Kidney epithelial cell (primary cell): ENCODE measurements around the gene E2F2. TPM values are rescaled to one million over a fixed set of nuclear protein-coding genes. Genes with fewer than 3 reads are reported as not detected.

Experiments used
- DNase-seq: peaks from one replicate; pipeline ENCODE4 v3.0.0-alpha.2; 2010; ENCODE audit warnings: low read depth
- H3K27me3 ChIP-seq: 2 replicates; pipeline ENCODE4 v1.6.0; 2011; ENCODE audit warnings: low read length; ENCODE audit not compliant: control insufficient read depth, insufficient read depth
- H3K36me3 ChIP-seq: 2 replicates; pipeline ENCODE4 v1.5.1; 2011; ENCODE audit warnings: low read length; ENCODE audit not compliant: control insufficient read depth, insufficient read depth
- H3K4me3 ChIP-seq: 2 replicates; pipeline ENCODE4 v1.5.1; 2011; ENCODE audit warnings: low read depth, mild to moderate bottlenecking, control low read depth, low read length
- CTCF ChIP-seq: IDR thresholded peaks from 2 replicates; pipeline ENCODE4 v1.5.1; 2011; ENCODE audit warnings: mild to moderate bottlenecking, moderate library complexity, low read length, control low read depth, inconsistent platforms; ENCODE audit not compliant: insufficient read depth, poor library complexity, severe bottlenecking
- total RNA-seq: library from RNA; depleted of rRNA; stranded (reverse); fragments of >200 nt; gene quantifications from 2 replicates; pipeline ENCODE4 v1.2.3, GENCODE V29; 2015

E2F2 gene
- total RNA-seq = 0.07 and 0.13 TPM in 2 replicates

- peak within 1 kb of the TSS; percentile 59 for H3K4me3 ChIP-seq
- H3K36me3 ChIP-seq = no peaks in the 10 kb centered on the region
- no peak for TF ChIP-seq CTCF
- DNase-seq = no peak
- peaks cover 3% of the 10 kb centered on the region for H3K27me3 ChIP-seq
These were observed at the start of gene E2F2 for GRCh38 chr1:23530747-23531561. Gene E2F2, minus strand, starts transcription at chr1:23531233. Its CDS starts 440 bp downstream, at chr1:23530793.

GRCh38 chr1:23578997-23579363 lies 47.9 kb upstream of the E2F2 start:
- H3K4me3 ChIP-seq = no peak overlapping the region
- TF ChIP-seq CTCF = no peak
- no peaks in the 10 kb centered on the region for H3K36me3 ChIP-seq
- no peak for DNase-seq
- H3K27me3 ChIP-seq = no peaks in the 10 kb centered on the region

DNA sequence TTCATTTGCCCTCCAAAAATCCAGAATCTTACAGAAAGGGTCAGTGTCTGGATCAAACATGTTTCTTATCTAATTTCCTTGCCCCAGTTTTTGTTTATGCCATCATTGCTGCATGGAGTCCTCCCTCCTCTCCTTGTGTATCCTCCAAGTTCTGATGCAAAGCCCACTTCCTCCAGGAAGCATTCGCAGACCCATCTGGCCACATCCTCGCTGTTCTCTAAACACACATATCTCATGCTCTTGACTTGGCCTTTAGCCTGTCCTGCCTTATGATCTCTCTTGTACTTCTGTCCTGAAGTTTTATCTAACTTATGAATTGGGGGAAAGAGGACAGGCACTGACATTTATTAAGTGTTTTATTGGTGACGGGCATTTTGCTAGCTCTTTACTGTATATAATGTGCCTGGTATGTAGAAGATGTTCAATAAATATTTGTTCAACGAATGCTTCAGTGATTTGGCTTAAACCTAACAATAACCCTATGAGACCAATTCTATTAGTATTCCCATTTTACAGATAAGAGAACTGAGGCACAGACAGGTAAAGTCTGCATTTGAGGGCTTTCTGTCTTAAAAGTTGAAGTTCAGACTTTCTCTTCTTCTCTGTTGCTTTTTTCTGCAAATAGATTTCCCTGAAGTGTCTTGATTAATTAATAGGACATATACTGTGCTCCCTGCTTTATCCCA lies 47.4 kb upstream of the E2F2 start:
- no peak for TF ChIP-seq CTCF
- Histone ChIP-seq H3K4me3 (no peak overlapping the region), H3K27me3 (no peaks in the 10 kb centered on the region), H3K36me3 (no peaks in the 10 kb centered on the region)
- no peak for DNase-seq

GRCh38 chr1:23577056-23578004 lies 46.3 kb upstream of the E2F2 start:
- DNase-seq = no peak
- no peaks in the 10 kb centered on the region for H3K27me3 ChIP-seq
- H3K36me3 ChIP-seq = no peaks in the 10 kb centered on the region
- H3K4me3 ChIP-seq = no peak overlapping the region
- TF ChIP-seq CTCF = no peak

GRCh38 chr1:23576338-23577055 lies 45.5 kb upstream of the E2F2 start:
- no peaks in the 10 kb centered on the region for H3K36me3 ChIP-seq
- DNase-seq = no peak
- no peak overlapping the region for H3K4me3 ChIP-seq
- no peaks in the 10 kb centered on the region for H3K27me3 ChIP-seq
- TF ChIP-seq CTCF = no peak
